OCI-LY3 (cell line): ENCODE results near the gene SYTL3.

Experiments used
- H2AFZ ChIP-seq: fragments of 200-600, 300-600 bp; shearing (Covaris generic); 2 replicates; pipeline ENCODE4 v1.6.0; 2014; ENCODE audit warnings: antibody characterized with exemption, low read depth, low read length
- H3K27ac ChIP-seq: fragments of 200-600, 300-600 bp; sonication (generic); 2 replicates; pipeline ENCODE4 v1.5.1; 2014; ENCODE audit warnings: mild to moderate bottlenecking, low read length, moderate library complexity, mixed read lengths
- H3K27me3 ChIP-seq: fragments of 200-600, 300-600 bp; sonication (generic); 2 replicates; pipeline ENCODE4 v1.6.1; 2014; ENCODE audit warnings: low read depth, low read length, mixed read lengths
- H3K36me3 ChIP-seq: fragments of 200-600, 300-600 bp; sonication (generic); replicated peaks from 2 replicates; pipeline ENCODE3; 2014; ENCODE audit warnings: low read depth, low read length, mixed read lengths
- H3K4me1 ChIP-seq: fragments of 300-600, 200-600 bp; sonication (generic); 2 replicates; pipeline ENCODE4 v1.6.1; 2014; ENCODE audit warnings: low read length, mixed read lengths
- H3K4me2 ChIP-seq: fragments of 200-600, 300-600 bp; sonication (generic); 2 replicates; pipeline ENCODE4 v1.6.1; 2014; ENCODE audit warnings: low read length, mixed read lengths
- H3K4me3 ChIP-seq: fragments of 300-600, 200-600 bp; sonication (generic); 2 replicates; pipeline ENCODE4 v1.5.1; 2014; ENCODE audit warnings: antibody characterized with exemption, mild to moderate bottlenecking, low read length, moderate library complexity
- H3K79me2 ChIP-seq: fragments of 300-600, 200-600 bp; shearing (Covaris generic); 2 replicates; pipeline ENCODE4 v1.6.1; 2014; ENCODE audit warnings: mild to moderate bottlenecking, low read length, mixed read lengths
- H3K9ac ChIP-seq: fragments of 300-600, 200-600 bp; shearing (Covaris generic); 2 replicates; pipeline ENCODE4 v1.6.0; 2014; ENCODE audit warnings: mild to moderate bottlenecking, low read length, moderate library complexity
- H3K9me3 ChIP-seq: fragments of 200-600, 300-600 bp; shearing (Covaris generic); 2 replicates; pipeline ENCODE4 v1.6.1; 2014; ENCODE audit warnings: low read length, mixed read lengths; ENCODE audit not compliant: insufficient read depth
- H4K20me1 ChIP-seq: fragments of 200-600, 300-600 bp; sonication (generic); 2 replicates; pipeline ENCODE4 v1.6.1; 2016; ENCODE audit warnings: low read length, mixed read lengths; ENCODE audit not compliant: insufficient read depth
- CTCF ChIP-seq: fragments of 200-600, 300-600 bp; sonication (generic); IDR thresholded peaks from 2 replicates; pipeline ENCODE4 v1.5.1; 2014; ENCODE audit warnings: antibody characterized with exemption, low read length, low read depth
- EZH2phosphoT487 ChIP-seq: fragments of 200-600 bp; shearing (Covaris generic); IDR thresholded peaks from 2 replicates; pipeline ENCODE4 v1.6.1; 2018; ENCODE audit warnings: antibody characterized with exemption, mixed run types, low read depth

SYTL3 gene

GRCh38 chr6:158760618-158761250, 110.9 kb downstream of the SYTL3 start:
- Histone ChIP-seq H3K9me3 (no peaks in the 10 kb centered on the region), H3K79me2 (no peaks in the 10 kb centered on the region), H3K4me2 (no peak overlapping the region), H4K20me1 (no peaks in the 10 kb centered on the region), H3K4me1 (no peaks in the 10 kb centered on the region), H2AFZ (no peak overlapping the region), H3K36me3 (no peaks in the 10 kb centered on the region), H3K4me3 (no peak overlapping the region), H3K27me3 (no peaks in the 10 kb centered on the region), H3K9ac (no peak overlapping the region), H3K27ac (no peak overlapping the region)
- no peak for TF ChIP-seq EZH2phosphoT487
- no peak for TF ChIP-seq CTCF

- no peak overlapping the region for H3K4me3 ChIP-seq
- no peak overlapping the region for H3K4me2 ChIP-seq
- TF ChIP-seq CTCF (no peak), EZH2phosphoT487 (no peak)
- H3K4me1 ChIP-seq, result no peaks in the 10 kb centered on the region
- H3K27me3 ChIP-seq, result no peaks in the 10 kb centered on the region
- no peak overlapping the region for H3K9ac ChIP-seq
- no peak overlapping the region for H2AFZ ChIP-seq
- H3K36me3 ChIP-seq, result peaks cover 7% of the 10 kb centered on the region
- H3K27ac ChIP-seq, result no peak overlapping the region
- no peaks in the 10 kb centered on the region for H3K79me2 ChIP-seq
- H3K9me3 ChIP-seq, result no peaks in the 10 kb centered on the region
- no peaks in the 10 kb centered on the region for H4K20me1 ChIP-seq
Observed at GRCh38 chr6:158761746-158762145, 111.9 kb downstream of the SYTL3 start.

GRCh38 chr6:158762787-158763433, 113.1 kb downstream of the SYTL3 start:
- no peaks in the 10 kb centered on the region for H3K27me3 ChIP-seq
- no peak overlapping the region for H3K4me2 ChIP-seq
- no peaks in the 10 kb centered on the region for H3K79me2 ChIP-seq
- no peak overlapping the region for H2AFZ ChIP-seq
- no peak for TF ChIP-seq CTCF
- no peak for TF ChIP-seq EZH2phosphoT487
- no peak overlapping the region for H3K27ac ChIP-seq
- H3K4me3 ChIP-seq, result no peak overlapping the region
- no peak overlapping the region for H3K9ac ChIP-seq
- H3K9me3 ChIP-seq, result no peaks in the 10 kb centered on the region
- H4K20me1 ChIP-seq, result no peaks in the 10 kb centered on the region
- H3K36me3 ChIP-seq, result peaks cover 14% of the 10 kb centered on the region
- H3K4me1 ChIP-seq, result no peaks in the 10 kb centered on the region

GRCh38 chr6:158763434-158764182, 113.8 kb downstream of the SYTL3 start:
- no peaks in the 10 kb centered on the region for H4K20me1 ChIP-seq
- no peak overlapping the region for H3K4me3 ChIP-seq
- no peak overlapping the region for H2AFZ ChIP-seq
- H3K9ac ChIP-seq, result no peak overlapping the region
- no peaks in the 10 kb centered on the region for H3K79me2 ChIP-seq
- no peaks in the 10 kb centered on the region for H3K27me3 ChIP-seq
- peaks cover 17% of the 10 kb centered on the region for H3K36me3 ChIP-seq
- H3K4me2 ChIP-seq, result no peak overlapping the region
- no peaks in the 10 kb centered on the region for H3K4me1 ChIP-seq
- H3K27ac ChIP-seq, result no peak overlapping the region
- no peaks in the 10 kb centered on the region for H3K9me3 ChIP-seq
- TF ChIP-seq EZH2phosphoT487 (no peak), CTCF (no peak)
